Breast epithelium (tissue), 3 donors: ENCODE measurements around the gene MPP4.

Experiments used
- POLR2A ChIP-seq: fragments of 450-650 bp; IDR thresholded peaks from one replicate; pipeline ENCODE4 v1.6.1; 2016; ENCODE audit warnings: antibody characterized with exemption, mild to moderate bottlenecking, moderate library complexity
- POLR2AphosphoS5 ChIP-seq, 3 donors: sonication (generic); formaldehyde crosslinking; IDR thresholded peaks; one replicate each; pipeline ENCODE4 v1.6.1; 2017; ENCODE audit warnings: antibody characterized with exemption in 3 of 3
- TF ChIP-seq, protein P1 (sequence below), 3 donors: fragments of 450-650 bp; IDR thresholded peaks; one replicate each; pipeline ENCODE4 v1.5.1; 2016 to 2017; ENCODE audit warnings: antibody characterized with exemption in 3 of 3, mild to moderate bottlenecking in 3 of 3, moderate library complexity in 3 of 3

GRCh38 chr2:201647431-201647830 is 51.0 kb downstream of the MPP4 start:
- TF ChIP-seq, protein P1, sequence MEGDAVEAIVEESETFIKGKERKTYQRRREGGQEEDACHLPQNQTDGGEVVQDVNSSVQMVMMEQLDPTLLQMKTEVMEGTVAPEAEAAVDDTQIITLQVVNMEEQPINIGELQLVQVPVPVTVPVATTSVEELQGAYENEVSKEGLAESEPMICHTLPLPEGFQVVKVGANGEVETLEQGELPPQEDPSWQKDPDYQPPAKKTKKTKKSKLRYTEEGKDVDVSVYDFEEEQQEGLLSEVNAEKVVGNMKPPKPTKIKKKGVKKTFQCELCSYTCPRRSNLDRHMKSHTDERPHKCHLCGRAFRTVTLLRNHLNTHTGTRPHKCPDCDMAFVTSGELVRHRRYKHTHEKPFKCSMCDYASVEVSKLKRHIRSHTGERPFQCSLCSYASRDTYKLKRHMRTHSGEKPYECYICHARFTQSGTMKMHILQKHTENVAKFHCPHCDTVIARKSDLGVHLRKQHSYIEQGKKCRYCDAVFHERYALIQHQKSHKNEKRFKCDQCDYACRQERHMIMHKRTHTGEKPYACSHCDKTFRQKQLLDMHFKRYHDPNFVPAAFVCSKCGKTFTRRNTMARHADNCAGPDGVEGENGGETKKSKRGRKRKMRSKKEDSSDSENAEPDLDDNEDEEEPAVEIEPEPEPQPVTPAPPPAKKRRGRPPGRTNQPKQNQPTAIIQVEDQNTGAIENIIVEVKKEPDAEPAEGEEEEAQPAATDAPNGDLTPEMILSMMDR (IDR thresholded peaks at IDR 0.05) = no peak
- TF ChIP-seq POLR2A = no peak
- TF ChIP-seq POLR2AphosphoS5 (IDR thresholded peaks at IDR 0.05) = no peak
